ENCODE data around the gene ALDH1L1. TPM values are rescaled to one million over a fixed set of nuclear protein-coding genes. Genes with fewer than 3 reads are reported as not detected.
"Not testable (repeated sequence)": the region's sequence is repeated elsewhere in the genome, so short reads cannot be mapped to it uniquely, and the experiment has no call there.

The ALDH1L1 gene
- total and polyA plus RNA-seq, 7 experiments from 2014 or later, result not detected

DNA sequence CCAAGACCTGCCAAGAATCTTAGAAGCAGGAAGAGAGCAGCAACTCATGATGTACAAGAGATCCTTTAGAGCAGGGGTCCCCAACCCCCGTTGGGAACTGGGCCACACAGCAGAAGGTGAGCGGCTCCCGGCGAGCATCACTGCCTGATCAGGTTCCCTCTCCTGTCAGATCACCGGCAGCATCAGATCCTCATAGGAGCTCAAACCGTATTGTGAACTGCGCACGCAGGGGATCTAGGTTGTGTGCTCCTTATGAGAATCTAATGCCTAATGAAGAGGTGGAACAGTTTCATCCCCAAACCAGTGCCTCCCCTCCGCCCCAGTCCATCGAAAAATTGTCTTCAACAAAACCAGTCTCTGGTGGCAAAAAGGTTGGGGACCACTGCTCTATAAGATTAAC lies 110.2 kb downstream of the ALDH1L1 start:
- H3K27ac ChIP-seq (ENCODE audit: low read depth, low read length), result no peak overlapping the region
- peaks cover 0 to 6% (median 0%) of the 10 kb centered on the region in 3 experiments for H3K36me3 ChIP-seq (ENCODE audit: control insufficient read depth in 2 of 3, insufficient read depth in 3 of 3, low read length in 3 of 3)
- Mint-ChIP-seq H3K9me3 (peaks cover 1 to 24% (median 7%) of the 10 kb centered on the region in 11 donors), H3K4me1 (peaks cover 0 to 27% (median 17%) of the 10 kb centered on the region in 7 donors), H3K27ac (peak overlapping the region in 1 of 9 donors; percentile 53), H3K36me3 (peaks cover 2 to 50% (median 33%) of the 10 kb centered on the region in 5 donors), H3K27me3 (no peaks in the 10 kb centered on the region), H3K4me3 (no peak overlapping the region)
- ATAC-seq, result no peak
- no peaks in the 10 kb centered on the region for H3K9me3 ChIP-seq (ENCODE audit: control insufficient read depth in 2 of 3, low read length in 3 of 3)
- DNase-seq, result no peak
- intact Hi-C loops (cut with micrococcal nuclease), result no loop called here
- POLR2A ChIA-PET, result interaction anchor here (0.7 kb wide), 1 partner anchor 79 kb away, joined by 3 read pairs; no protein-coding TSS in a partner anchor
- CTCF ChIA-PET, result no interaction called here
- no peaks in the 10 kb centered on the region for H3K4me1 ChIP-seq (ENCODE audit: control insufficient read depth in 2 of 2, insufficient read depth in 2 of 2, low read length in 2 of 2)
- H3K4me3 ChIP-seq (ENCODE audit: low read length), result no peak overlapping the region
- H3K27me3 ChIP-seq (ENCODE audit: control insufficient read depth in 2 of 2, insufficient read depth in 2 of 2, low read length in 2 of 2), result no peaks in the 10 kb centered on the region

DNA sequence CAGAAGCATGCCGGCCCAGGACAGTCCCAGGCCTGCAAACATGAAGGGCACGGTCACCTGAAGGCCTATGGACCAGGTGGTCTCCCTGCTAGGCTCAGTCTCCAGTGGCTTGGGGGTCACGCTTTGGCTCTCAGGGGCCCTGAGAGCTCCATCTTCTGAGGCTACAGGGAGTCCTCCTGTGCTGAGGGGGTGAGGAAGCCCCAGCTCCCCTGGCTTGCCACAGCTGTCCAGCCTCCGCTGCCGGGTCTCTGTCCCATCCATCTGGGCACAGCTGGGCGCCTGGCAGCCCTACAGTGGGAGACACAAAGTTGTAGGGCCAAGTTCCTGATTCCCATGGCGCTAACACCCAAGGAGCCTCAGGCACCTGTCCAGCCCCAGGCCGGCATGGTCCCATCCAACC lies 112.4 kb downstream of the ALDH1L1 start:
- no peaks in the 10 kb centered on the region for H3K27me3 ChIP-seq (ENCODE audit: control insufficient read depth in 2 of 2, insufficient read depth in 2 of 2, low read length in 2 of 2)
- H3K27ac Mint-ChIP-seq, result no peak overlapping the region
- ATAC-seq, result no peak
- H3K36me3 ChIP-seq (ENCODE audit: control insufficient read depth in 2 of 3, insufficient read depth in 3 of 3, low read length in 3 of 3), result peaks cover 0 to 6% (median 0%) of the 10 kb centered on the region in 3 experiments
- H3K4me1 Mint-ChIP-seq, result peaks cover 11 to 37% (median 35%) of the 10 kb centered on the region in 7 donors
- no peak for DNase-seq
- H3K9me3 Mint-ChIP-seq, result peaks cover 0 to 11% (median 4%) of the 10 kb centered on the region in 11 donors
- no peaks in the 10 kb centered on the region for H3K9me3 ChIP-seq (ENCODE audit: control insufficient read depth in 2 of 3, low read length in 3 of 3)
- H3K36me3 Mint-ChIP-seq, result peaks cover 0 to 46% (median 22%) of the 10 kb centered on the region in 5 donors
- H3K4me1 ChIP-seq (ENCODE audit: control insufficient read depth in 2 of 2, insufficient read depth in 2 of 2, low read length in 2 of 2), result peaks cover 7 to 9% of the 10 kb centered on the region in 2 donors
- no peak overlapping the region for H3K4me3 ChIP-seq (ENCODE audit: low read length)
- POLR2A ChIA-PET, result no interaction called here
- H3K4me3 Mint-ChIP-seq, result no peak overlapping the region
- H3K27me3 Mint-ChIP-seq, result no peaks in the 10 kb centered on the region
- CTCF ChIA-PET, result no interaction called here
- H3K27ac ChIP-seq (ENCODE audit: low read depth, low read length), result no peak overlapping the region
- intact Hi-C loops (cut with micrococcal nuclease), result no loop called here

DNA sequence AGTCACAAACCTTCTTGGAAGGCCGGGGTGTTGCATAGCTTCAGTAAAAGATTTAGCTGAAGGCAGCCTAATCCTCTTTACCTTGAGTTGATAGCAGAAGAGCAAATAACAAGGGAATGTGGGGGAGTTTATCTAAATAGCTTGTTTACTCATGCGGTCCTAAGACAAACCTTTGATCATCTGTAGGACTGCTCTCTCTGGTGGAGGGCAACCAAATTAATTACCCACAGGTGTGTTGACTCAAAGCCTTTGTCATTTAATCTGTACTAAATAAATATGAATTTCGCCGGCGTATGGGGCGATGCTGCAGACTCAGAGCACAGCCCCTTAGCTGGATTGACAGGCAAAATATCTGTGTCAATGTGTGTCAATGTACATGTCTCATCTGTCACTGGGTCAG lies 113.7 kb downstream of the ALDH1L1 start:
- H3K4me3 Mint-ChIP-seq, CTCF ChIA-PET: not testable (repeated sequence)
- peaks cover 11 to 37% (median 35%) of the 10 kb centered on the region in 7 donors for H3K4me1 Mint-ChIP-seq

DNA sequence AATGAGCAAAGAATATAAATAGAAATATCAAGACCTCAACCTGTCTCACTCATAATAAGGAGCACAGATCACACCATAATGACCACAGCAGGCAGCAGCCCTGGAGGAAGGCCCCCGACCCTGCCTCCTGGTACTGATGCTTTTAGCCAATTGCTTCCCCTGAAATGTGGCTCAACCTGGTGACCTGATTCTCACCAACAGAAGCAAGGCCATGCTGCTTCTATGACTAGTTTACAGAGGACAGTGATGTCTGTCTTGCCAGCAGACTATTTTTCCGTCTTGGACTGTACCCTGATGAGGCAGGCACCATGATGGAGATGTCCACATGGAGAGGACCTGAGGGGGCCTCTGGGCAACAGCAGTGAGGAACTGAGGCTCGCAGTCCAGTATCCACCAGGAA lies 114.5 kb downstream of the ALDH1L1 start:
- ChIA-PET CTCF (no interaction called here), POLR2A (no interaction called here)

More for the DNA sequence above, 113.7 kb downstream of the ALDH1L1 start:
- H3K27me3 Mint-ChIP-seq; H3K27ac Mint-ChIP-seq; H3K9me3 ChIP-seq (ENCODE audit: control insufficient read depth in 2 of 3, low read length in 3 of 3); intact Hi-C loops (cut with micrococcal nuclease); H3K9me3 Mint-ChIP-seq; H3K27ac ChIP-seq (ENCODE audit: low read depth, low read length); H3K27me3 ChIP-seq (ENCODE audit: control insufficient read depth in 2 of 2, insufficient read depth in 2 of 2, low read length in 2 of 2); ATAC-seq; H3K36me3 ChIP-seq (ENCODE audit: control insufficient read depth in 2 of 3, insufficient read depth in 3 of 3, low read length in 3 of 3); H3K4me3 ChIP-seq (ENCODE audit: low read length); DNase-seq; POLR2A ChIA-PET: not testable (repeated sequence)
- peaks cover 0 to 49% (median 12%) of the 10 kb centered on the region in 5 donors for H3K36me3 Mint-ChIP-seq
- peaks cover 7 to 11% of the 10 kb centered on the region in 2 donors for H3K4me1 ChIP-seq (ENCODE audit: control insufficient read depth in 2 of 2, insufficient read depth in 2 of 2, low read length in 2 of 2)

DNA sequence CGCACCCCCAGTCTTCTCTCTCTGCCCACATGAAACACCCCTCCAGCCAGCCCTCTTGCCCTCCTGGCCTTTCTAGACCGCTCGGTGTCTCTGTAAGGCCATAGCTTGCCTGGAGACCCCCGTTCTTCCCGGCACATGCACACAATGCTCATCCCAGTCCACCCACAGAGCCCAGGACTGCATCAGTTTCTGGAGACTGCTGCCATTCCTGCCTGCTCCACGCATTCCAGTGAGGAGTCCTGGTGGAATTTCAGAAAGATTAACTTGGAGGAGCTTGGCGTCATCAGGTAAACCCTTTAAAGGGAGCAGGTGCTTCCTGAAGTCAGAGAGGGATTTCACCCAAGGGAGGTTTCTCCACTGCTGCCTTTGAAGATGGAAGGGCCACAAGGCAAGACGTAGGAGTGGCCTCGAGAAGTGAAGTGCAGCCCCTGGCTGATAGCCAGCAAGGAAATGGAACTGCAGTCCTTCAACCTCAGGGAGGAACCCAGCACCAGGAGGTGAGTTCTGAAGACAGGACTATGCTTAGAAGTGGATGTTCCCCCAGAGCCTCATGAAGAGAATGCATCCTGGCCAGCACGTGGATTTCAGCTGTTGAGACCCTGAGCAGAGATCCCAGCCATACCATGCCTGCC lies 115.6 kb downstream of the ALDH1L1 start:
- Mint-ChIP-seq H3K27me3 (no peaks in the 10 kb centered on the region), H3K4me1 (peaks cover 11 to 25% (median 20%) of the 10 kb centered on the region in 7 donors), H3K27ac (peak overlapping the region in 2 of 9 donors; percentile 32 to 68), H3K9me3 (no peaks in the 10 kb centered on the region), H3K36me3 (peaks cover 0 to 48% (median 12%) of the 10 kb centered on the region in 5 donors), H3K4me3 (no peak overlapping the region)
- Histone ChIP-seq H3K27ac (ENCODE audit: low read depth, low read length) (no peak overlapping the region), H3K4me1 (ENCODE audit: control insufficient read depth in 2 of 2, insufficient read depth in 2 of 2, low read length in 2 of 2) (peaks cover 7 to 11% of the 10 kb centered on the region in 2 donors), H3K4me3 (ENCODE audit: low read length) (no peak overlapping the region), H3K9me3 (ENCODE audit: control insufficient read depth in 2 of 3, low read length in 3 of 3) (no peaks in the 10 kb centered on the region), H3K27me3 (ENCODE audit: control insufficient read depth in 2 of 2, insufficient read depth in 2 of 2, low read length in 2 of 2) (no peaks in the 10 kb centered on the region), H3K36me3 (ENCODE audit: control insufficient read depth in 2 of 3, insufficient read depth in 3 of 3, low read length in 3 of 3) (peaks cover 0 to 9% (median 0%) of the 10 kb centered on the region in 3 experiments)
- DNase-seq (no peak), ATAC-seq (peak; percentile 4)
- ChIA-PET POLR2A (no interaction called here), CTCF (no interaction called here)
- intact Hi-C loops (cut with micrococcal nuclease), result no loop called here

More for the DNA sequence above, 114.5 kb downstream of the ALDH1L1 start:
- no peaks in the 10 kb centered on the region for H3K9me3 ChIP-seq (ENCODE audit: control insufficient read depth in 2 of 3, low read length in 3 of 3)
- Mint-ChIP-seq H3K4me1 (peaks cover 11 to 35% (median 31%) of the 10 kb centered on the region in 7 donors), H3K9me3 (no peaks in the 10 kb centered on the region), H3K36me3 (peaks cover 0 to 49% (median 12%) of the 10 kb centered on the region in 5 donors), H3K4me3 (no peak overlapping the region), H3K27me3 (no peaks in the 10 kb centered on the region), H3K27ac (peak overlapping the region in 1 of 9 donors; percentile 6)
- H3K4me3 ChIP-seq (ENCODE audit: low read length), result no peak overlapping the region
- no peak for DNase-seq
- intact Hi-C loops (cut with micrococcal nuclease), result no loop called here
- peaks cover 7 to 11% of the 10 kb centered on the region in 2 donors for H3K4me1 ChIP-seq (ENCODE audit: control insufficient read depth in 2 of 2, insufficient read depth in 2 of 2, low read length in 2 of 2)
- no peak for ATAC-seq
- H3K27ac ChIP-seq (ENCODE audit: low read depth, low read length), result no peak overlapping the region
- H3K27me3 ChIP-seq (ENCODE audit: control insufficient read depth in 2 of 2, insufficient read depth in 2 of 2, low read length in 2 of 2), result no peaks in the 10 kb centered on the region
- peaks cover 0 to 6% (median 0%) of the 10 kb centered on the region in 3 experiments for H3K36me3 ChIP-seq (ENCODE audit: control insufficient read depth in 2 of 3, insufficient read depth in 3 of 3, low read length in 3 of 3)

DNA sequence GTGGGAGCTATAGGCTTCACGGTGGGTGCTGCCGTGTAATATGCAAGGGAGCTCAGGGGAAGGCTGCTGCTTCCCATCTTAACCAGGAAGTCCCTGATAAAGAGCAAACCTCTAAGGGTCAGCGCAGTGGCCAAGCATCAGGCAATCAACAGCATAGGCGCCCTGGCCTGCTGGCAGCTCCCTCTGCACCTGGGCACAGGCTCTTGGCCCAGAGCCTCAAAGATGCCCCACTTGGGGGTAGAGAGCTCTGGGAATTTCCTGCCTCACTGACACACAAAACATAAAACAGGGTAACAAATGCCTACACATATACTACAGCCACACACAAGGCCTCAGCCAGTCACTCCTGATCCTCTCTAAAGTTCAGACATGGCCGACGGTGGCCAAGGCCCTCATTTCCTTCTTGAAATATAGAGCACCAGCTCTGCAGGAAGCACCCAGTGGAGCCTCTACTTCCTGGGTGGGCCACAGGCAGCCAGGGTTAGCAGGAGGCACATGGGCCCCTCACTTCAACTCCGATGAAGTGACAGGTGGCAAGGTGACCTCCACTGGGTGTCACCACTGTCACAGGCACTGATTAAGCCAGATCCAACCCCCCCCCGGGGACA lies 116.9 kb downstream of the ALDH1L1 start:
- Histone ChIP-seq H3K9me3 (ENCODE audit: control insufficient read depth in 2 of 3, low read length in 3 of 3) (no peaks in the 10 kb centered on the region), H3K4me1 (ENCODE audit: control insufficient read depth in 2 of 2, insufficient read depth in 2 of 2, low read length in 2 of 2) (peaks cover 7 to 11% of the 10 kb centered on the region in 2 donors), H3K27ac (ENCODE audit: low read depth, low read length) (no peak overlapping the region), H3K4me3 (ENCODE audit: low read length) (no peak overlapping the region), H3K36me3 (ENCODE audit: control insufficient read depth in 2 of 3, insufficient read depth in 3 of 3, low read length in 3 of 3) (peaks cover 0 to 9% (median 0%) of the 10 kb centered on the region in 3 experiments), H3K27me3 (ENCODE audit: control insufficient read depth in 2 of 2, insufficient read depth in 2 of 2, low read length in 2 of 2) (no peaks in the 10 kb centered on the region)
- ChIA-PET POLR2A (no interaction called here), CTCF (no interaction called here)
- Mint-ChIP-seq H3K27ac (peak overlapping the region in 4 of 9 donors; percentile 15 to 84 (median 30)), H3K36me3 (peaks cover 0 to 54% (median 12%) of the 10 kb centered on the region in 5 donors), H3K27me3 (no peaks in the 10 kb centered on the region), H3K4me1 (peaks cover 11 to 24% (median 19%) of the 10 kb centered on the region in 7 donors), H3K4me3 (peak overlapping the region in 3 of 10 donors; percentile 2 to 48 (median 16)), H3K9me3 (no peaks in the 10 kb centered on the region)
- intact Hi-C loops (cut with micrococcal nuclease), result no loop called here
- no peak for DNase-seq
- no peak for ATAC-seq

Data from naive thymus-derived CD4-positive, alpha-beta T cell (primary cell).